ENCODE results near the gene PRKAR1B. TPM values are rescaled to one million over a fixed set of nuclear protein-coding genes. Genes with fewer than 3 reads are reported as not detected.

Gene PRKAR1B
- total RNA-seq, 1 experiment from 2014 or later = 43.3 TPM

DNA sequence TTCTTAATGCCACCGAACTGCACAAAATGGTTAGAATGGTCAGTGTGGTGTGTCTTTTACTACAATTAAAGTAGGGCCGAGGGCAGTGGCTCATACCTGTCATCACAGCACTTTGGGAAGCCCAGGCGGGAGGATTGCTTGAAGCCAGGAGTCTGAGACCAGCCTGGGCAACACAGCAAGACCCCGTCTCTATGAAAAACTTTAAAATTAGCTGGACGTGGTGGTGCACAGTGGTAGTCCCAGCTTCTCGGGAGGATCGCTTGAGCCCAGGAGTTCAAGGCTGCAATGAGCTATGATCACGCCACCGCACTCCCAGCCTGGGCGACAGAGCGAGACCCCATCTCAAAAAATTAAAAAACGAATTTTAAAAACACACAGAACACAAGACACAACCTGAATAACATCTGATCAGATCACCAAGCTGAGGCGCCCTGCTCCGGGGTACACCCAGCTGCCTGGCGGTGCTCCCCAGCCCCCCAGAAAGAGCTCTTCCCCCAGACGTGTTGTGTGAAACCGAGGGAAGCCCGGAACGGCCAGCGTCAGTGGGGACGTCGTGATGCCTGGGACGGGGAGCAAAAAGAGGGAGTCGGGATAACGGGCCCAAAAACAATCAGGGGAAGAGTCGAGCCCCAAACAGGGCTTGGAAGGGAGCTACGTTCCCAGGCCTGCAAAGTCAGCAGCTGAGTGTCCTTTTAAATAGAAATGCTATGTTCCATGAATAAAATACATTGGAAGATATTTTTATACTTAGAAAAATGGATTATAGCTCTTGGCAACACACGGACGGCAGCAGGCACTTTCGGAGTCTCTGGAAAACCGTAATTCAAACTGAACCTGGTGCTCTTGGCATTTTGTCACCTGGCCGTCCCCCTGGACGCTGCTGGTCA is 126.7 kb downstream of the PRKAR1B start:
- Histone ChIP-seq H2BK15ac (ENCODE audit: low read depth, low read length) (no peak overlapping the region), H3K79me2 (ENCODE audit: insufficient read depth, low read length) (no peaks in the 10 kb centered on the region), H3K27me3 (ENCODE audit: insufficient read depth, low read length) (no peaks in the 10 kb centered on the region), H4K20me1 (ENCODE audit: control insufficient read depth, insufficient read depth, insufficient read length) (peaks cover 9% of the 10 kb centered on the region), H2AFZ (ENCODE audit: low read length) (no peak overlapping the region), H3K18ac (ENCODE audit: insufficient read length, low read depth, low read length) (no peak overlapping the region), H3T11ph (ENCODE audit: low read length) (no peak overlapping the region), H2BK5ac (ENCODE audit: insufficient read length, low read length) (no peak overlapping the region), H3K56ac (ENCODE audit: insufficient read length, low read depth, low read length) (no peak overlapping the region), H2BK120ac (ENCODE audit: low read depth, low read length, poor library complexity, severe bottlenecking) (no peak overlapping the region), H3K14ac (ENCODE audit: insufficient read depth, low read length) (no peak overlapping the region), H3K4me1 (ENCODE audit: insufficient read depth, low read length) (no peaks in the 10 kb centered on the region), H4K8ac (replicated peaks; ENCODE audit: insufficient read length, low read depth, low read length) (no peak overlapping the region), H3K27ac (ENCODE audit: insufficient read length, low read depth, low read length) (no peak overlapping the region), H3K79me1 (ENCODE audit: insufficient read depth, low read depth, low read length, poor library complexity, severe bottlenecking) (no peaks in the 10 kb centered on the region), H3K4me2 (ENCODE audit: insufficient read depth, insufficient read length, low read length) (no peak overlapping the region), H3K23me2 (ENCODE audit: insufficient read length, low read depth, low read length, poor library complexity, severe bottlenecking) (peaks cover 2% of the 10 kb centered on the region), H2BK12ac (ENCODE audit: insufficient read length, low read depth, low read length) (no peak overlapping the region), H4K91ac (ENCODE audit: insufficient read length, low read depth, low read length) (no peak overlapping the region), H3K9ac (ENCODE audit: extremely low read depth, insufficient read length, low read length) (no peak overlapping the region), H2BK20ac (ENCODE audit: low read depth, low read length, poor library complexity, severe bottlenecking) (no peak overlapping the region), H4K5ac (ENCODE audit: insufficient read length, low read depth, low read length) (no peak overlapping the region), H3K23ac (ENCODE audit: insufficient read length, low read depth, low read length) (no peak overlapping the region), H3K9me3 (ENCODE audit: control insufficient read depth, low read depth, low read length) (no peaks in the 10 kb centered on the region), H2AK5ac (ENCODE audit: insufficient read length, low read length) (no peak overlapping the region), H3K4ac (ENCODE audit: low read depth, low read length) (no peak overlapping the region)
- no peak for DNase-seq
- no CpG with 5 or more reads among the region's 33 CpGs for WGBS (ENCODE audit: extremely low coverage, insufficient read length, low lambda C conversion rate)
- TF ChIP-seq, protein P1, sequence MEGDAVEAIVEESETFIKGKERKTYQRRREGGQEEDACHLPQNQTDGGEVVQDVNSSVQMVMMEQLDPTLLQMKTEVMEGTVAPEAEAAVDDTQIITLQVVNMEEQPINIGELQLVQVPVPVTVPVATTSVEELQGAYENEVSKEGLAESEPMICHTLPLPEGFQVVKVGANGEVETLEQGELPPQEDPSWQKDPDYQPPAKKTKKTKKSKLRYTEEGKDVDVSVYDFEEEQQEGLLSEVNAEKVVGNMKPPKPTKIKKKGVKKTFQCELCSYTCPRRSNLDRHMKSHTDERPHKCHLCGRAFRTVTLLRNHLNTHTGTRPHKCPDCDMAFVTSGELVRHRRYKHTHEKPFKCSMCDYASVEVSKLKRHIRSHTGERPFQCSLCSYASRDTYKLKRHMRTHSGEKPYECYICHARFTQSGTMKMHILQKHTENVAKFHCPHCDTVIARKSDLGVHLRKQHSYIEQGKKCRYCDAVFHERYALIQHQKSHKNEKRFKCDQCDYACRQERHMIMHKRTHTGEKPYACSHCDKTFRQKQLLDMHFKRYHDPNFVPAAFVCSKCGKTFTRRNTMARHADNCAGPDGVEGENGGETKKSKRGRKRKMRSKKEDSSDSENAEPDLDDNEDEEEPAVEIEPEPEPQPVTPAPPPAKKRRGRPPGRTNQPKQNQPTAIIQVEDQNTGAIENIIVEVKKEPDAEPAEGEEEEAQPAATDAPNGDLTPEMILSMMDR (conservative IDR thresholded peaks at IDR 0.05) = no peak
- H3K36me3 Mint-ChIP-seq (ENCODE audit: insufficient read depth in 1 of 3, low read depth in 3 of 3) = peaks cover 3 to 9% (median 8%) of the 10 kb centered on the region in 3 experiments
- no peak overlapping the region for H3K4me3 Mint-ChIP-seq
- no peaks in the 10 kb centered on the region for H3K27me3 Mint-ChIP-seq (ENCODE audit: low read depth)
- peak overlapping the region; percentile 23 to 89 (median 70); a peak in 4 of 7 replicates for H3K27ac Mint-ChIP-seq
- H3K4me1 Mint-ChIP-seq = peaks cover 14 to 17% of the 10 kb centered on the region in 2 experiments
- H3K9me3 Mint-ChIP-seq = no peaks in the 10 kb centered on the region
